ENCODE results near the gene NRF1. TPM values are rescaled to one million over a fixed set of nuclear protein-coding genes. Genes with fewer than 3 reads are reported as not detected.

Gene NRF1
- 7.2 and 10.6 TPM in 2 replicates for total RNA-seq

GRCh38 chr7:129611246-129612111 lies at the start of gene NRF1:
NRF1 (plus strand) TSS chr7:129611720; CDS start chr7:129657352, 45,632 bp downstream.

Other genes starting within 250 kb of the NRF1 start
- 0.87 and 0.88 TPM in 2 replicates for gene STRIP2, start 177.3 kb upstream of the NRF1 start, total RNA-seq
- not detected in 2 replicates for gene SMKR1, start 109.2 kb upstream of the NRF1 start, total RNA-seq